T-helper 17 cell (primary cell): ENCODE results near the gene NLGN1. TPM values are rescaled to one million over a fixed set of nuclear protein-coding genes. Genes with fewer than 3 reads are reported as not detected.
"Not testable (repeated sequence)": the region's sequence is repeated elsewhere in the genome, so short reads cannot be mapped to it uniquely, and the experiment has no call there.

Source experiments
- ATAC-seq: fragments of 150-1000 bp; cut with Tn5 transposase; 2 replicates; pipeline ENCODE4 v1.10.0; 2021; ENCODE audit warnings: mild to moderate bottlenecking, moderate library complexity
- DNase-seq, 3 donors: peaks; one replicate each; pipeline versions ENCODE4 v3.0.0 to v3.0.0-alpha.2; 2020 to 2021
- H3K9me3 ChIP-seq: one replicate; pipeline ENCODE4 v1.7.0; 2013; ENCODE audit warnings: low read length, mild to moderate bottlenecking; ENCODE audit not compliant: control insufficient read depth, poor library complexity, severe bottlenecking
- H3K27ac Mint-ChIP-seq: one replicate; pipeline ENCODE4 v1.8.0; 2022; ENCODE audit warnings: mild to moderate bottlenecking, moderate library complexity, mixed read lengths
- H3K27me3 Mint-ChIP-seq: one replicate; pipeline ENCODE4 v1.8.0; 2022; ENCODE audit warnings: mixed read lengths
- H3K36me3 Mint-ChIP-seq: one replicate; pipeline ENCODE4 v1.8.0; 2022; ENCODE audit warnings: low read depth, mixed read lengths
- H3K4me1 Mint-ChIP-seq: one replicate; pipeline ENCODE4 v1.8.0; 2022; ENCODE audit warnings: mild to moderate bottlenecking, mixed read lengths
- H3K4me3 Mint-ChIP-seq: one replicate; pipeline ENCODE4 v1.8.0; 2022; ENCODE audit warnings: mild to moderate bottlenecking, moderate library complexity, mixed read lengths
- total RNA-seq, 4 donors: library from RNA in 2 of 4; stranded (reverse) in 2 of 4; gene quantifications; one replicate each; pipeline ENCODE4 v1.2.3 and lab custom pipeline; 2022 to 2026

Gene NLGN1
- total RNA-seq, 2 donors from 2014 or later, result not detected

DNA sequence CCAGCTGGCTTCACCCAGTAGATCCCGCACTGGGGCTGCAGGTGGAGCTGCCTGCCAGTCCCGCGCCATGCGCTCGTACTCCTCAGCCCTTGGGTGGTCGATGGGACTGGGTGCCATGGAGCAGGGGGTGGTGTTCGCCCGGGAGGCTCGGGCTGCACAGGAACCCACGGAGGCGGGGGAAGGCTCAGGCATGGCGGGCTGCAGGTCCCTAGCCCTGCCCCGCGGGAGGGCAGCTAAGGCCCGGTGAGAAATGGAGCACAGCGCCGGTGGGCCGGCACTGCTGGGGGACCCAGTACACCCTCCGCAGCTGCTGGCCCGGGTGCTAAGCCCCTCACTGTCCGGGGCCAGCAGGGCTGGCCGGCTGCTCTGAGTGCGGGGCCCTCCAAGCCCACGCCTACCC is 814.4 kb downstream of the NLGN1 start:
- H3K9me3 ChIP-seq, ATAC-seq, H3K4me3 Mint-ChIP-seq, H3K27ac Mint-ChIP-seq, H3K27me3 Mint-ChIP-seq, DNase-seq, H3K36me3 Mint-ChIP-seq, H3K4me1 Mint-ChIP-seq: not testable (repeated sequence)

DNA sequence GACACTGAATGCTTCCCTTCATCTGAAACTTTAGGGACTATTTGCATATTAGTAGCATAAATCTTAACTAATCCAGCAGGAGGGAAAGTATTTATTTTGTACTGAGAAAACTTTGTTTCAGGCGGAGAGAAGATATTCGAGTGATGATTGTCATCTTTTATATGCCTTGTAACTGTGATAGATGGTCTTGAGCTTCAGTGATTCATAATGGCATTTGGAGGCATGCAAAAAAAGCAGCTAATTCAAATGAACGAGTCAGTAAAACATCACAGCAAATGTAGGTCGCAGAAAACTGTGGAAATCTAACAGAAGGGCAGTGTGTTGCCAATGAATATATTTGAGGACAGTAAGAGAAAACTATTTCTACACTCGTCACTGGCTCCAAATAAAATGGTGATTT is 817.9 kb downstream of the NLGN1 start:
- no peaks in the 10 kb centered on the region for H3K27me3 Mint-ChIP-seq
- H3K4me1 Mint-ChIP-seq, result no peaks in the 10 kb centered on the region
- DNase-seq (no peak), ATAC-seq (no peak)
- no peaks in the 10 kb centered on the region for H3K9me3 ChIP-seq
- no peak overlapping the region for H3K4me3 Mint-ChIP-seq
- H3K27ac Mint-ChIP-seq, result no peak overlapping the region
- H3K36me3 Mint-ChIP-seq, result no peaks in the 10 kb centered on the region

DNA sequence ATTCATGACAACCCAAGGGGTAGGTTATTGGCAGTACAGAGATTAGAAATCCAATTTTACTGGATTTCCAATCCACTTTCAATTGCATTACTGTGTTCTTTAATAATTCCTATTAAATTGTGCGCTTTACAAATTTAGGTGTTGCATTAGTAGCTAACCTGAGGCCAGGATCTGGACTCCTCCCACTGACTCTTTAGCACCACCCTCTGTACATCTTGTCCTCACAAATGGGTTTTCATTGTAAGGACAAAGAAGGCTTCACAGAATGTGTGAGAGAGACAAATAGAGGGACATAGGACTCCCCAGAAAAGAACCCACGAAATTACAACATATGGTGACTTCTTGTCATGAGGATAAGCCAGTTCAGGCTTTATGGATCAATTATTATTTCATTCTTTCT is 818.5 kb downstream of the NLGN1 start:
- Mint-ChIP-seq H3K27ac (no peak overlapping the region), H3K4me1 (no peaks in the 10 kb centered on the region), H3K36me3 (no peaks in the 10 kb centered on the region), H3K27me3 (no peaks in the 10 kb centered on the region), H3K4me3 (no peak overlapping the region)
- H3K9me3 ChIP-seq, result no peaks in the 10 kb centered on the region
- DNase-seq (no peak), ATAC-seq (no peak)

DNA sequence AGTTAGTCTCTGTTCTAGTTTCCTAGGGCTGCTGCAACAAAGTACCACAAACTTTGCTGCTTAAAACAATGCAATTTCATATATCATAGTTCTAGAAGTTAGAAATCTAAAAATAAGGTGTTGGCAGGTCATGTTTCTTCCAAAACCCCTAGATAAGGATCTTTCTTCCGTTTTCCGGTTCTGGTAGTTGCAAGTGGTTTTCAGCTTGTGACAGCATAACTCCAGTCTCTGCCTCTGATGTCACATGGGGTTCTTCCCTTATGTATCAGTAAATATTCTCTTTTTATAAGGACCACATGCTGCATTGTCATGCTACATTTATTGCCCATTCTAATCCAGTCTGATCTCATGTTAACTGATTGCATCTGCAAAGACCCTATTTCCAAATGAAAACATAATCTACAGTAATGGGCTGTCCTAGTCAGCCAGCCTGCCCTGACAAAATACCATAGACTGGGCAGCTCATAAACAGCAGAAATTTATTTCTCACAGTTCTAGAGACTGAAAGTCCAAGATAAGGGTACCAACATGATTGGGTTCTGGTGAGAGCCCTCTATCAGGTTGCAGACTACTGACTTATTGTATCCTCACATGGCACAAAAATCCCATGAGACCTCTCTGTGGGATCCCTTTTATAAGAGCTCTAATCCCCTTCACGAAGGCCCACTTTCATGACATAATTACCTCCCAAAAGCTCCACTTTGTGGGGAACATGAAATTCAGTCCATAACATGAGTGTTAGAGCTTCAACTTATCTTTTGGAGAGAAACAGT is 819.6 kb downstream of the NLGN1 start:
- H3K36me3 Mint-ChIP-seq, result no peaks in the 10 kb centered on the region
- H3K4me1 Mint-ChIP-seq, result no peaks in the 10 kb centered on the region
- H3K27me3 Mint-ChIP-seq, result no peaks in the 10 kb centered on the region
- DNase-seq (no peak), ATAC-seq (no peak)
- no peak overlapping the region for H3K27ac Mint-ChIP-seq
- no peak overlapping the region for H3K4me3 Mint-ChIP-seq
- no peaks in the 10 kb centered on the region for H3K9me3 ChIP-seq

DNA sequence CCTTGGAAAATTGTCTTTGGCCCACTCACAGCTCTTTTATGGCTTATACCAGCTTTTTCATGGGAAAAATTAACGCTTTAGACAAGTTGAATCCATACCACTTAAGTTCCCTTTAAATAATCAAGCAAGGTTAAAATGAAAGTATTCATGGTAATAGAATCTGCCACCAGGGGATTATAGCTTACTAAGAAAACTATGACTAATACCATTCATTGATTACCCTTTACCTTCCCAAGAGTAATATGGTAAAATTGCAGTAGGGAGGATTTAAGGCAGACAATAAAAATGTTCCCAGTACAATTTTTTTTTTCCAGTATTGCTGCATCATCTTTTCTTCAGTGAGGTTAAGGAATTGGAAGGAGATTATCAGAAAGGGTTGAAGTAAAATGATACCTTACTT is 820.5 kb downstream of the NLGN1 start:
- H3K9me3 ChIP-seq, result no peaks in the 10 kb centered on the region

DNA sequence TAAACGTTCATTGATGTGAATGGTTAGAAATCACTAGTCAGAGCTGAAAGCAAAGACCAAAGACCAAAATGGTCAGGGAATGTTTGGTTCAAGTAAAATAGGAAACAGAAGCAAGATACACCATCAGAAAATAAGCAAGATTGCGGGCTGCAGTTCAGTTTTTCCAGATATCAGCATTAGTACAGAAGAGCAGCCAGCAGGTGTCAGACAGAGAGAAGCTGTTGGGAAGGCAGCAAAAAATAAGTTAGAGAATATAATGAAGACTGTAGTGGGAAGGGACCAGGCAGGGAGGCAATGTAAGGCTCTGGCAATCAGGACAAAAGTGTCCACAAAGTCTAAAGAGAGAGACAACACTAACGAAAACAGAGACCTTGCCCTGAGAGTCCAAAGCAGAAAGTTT is 822.2 kb downstream of the NLGN1 start:
- no peak overlapping the region for H3K27ac Mint-ChIP-seq
- no peak for DNase-seq
- H3K9me3 ChIP-seq, result no peaks in the 10 kb centered on the region
- H3K27me3 Mint-ChIP-seq, result no peaks in the 10 kb centered on the region
- no peaks in the 10 kb centered on the region for H3K36me3 Mint-ChIP-seq
- no peaks in the 10 kb centered on the region for H3K4me1 Mint-ChIP-seq
- H3K4me3 Mint-ChIP-seq, result no peak overlapping the region
- ATAC-seq, result no peak

More for the DNA sequence above, 820.5 kb downstream of the NLGN1 start:
- H3K4me3 Mint-ChIP-seq, result no peak overlapping the region
- no peaks in the 10 kb centered on the region for H3K4me1 Mint-ChIP-seq
- no peak for ATAC-seq
- H3K36me3 Mint-ChIP-seq, result no peaks in the 10 kb centered on the region
- H3K27ac Mint-ChIP-seq, result no peak overlapping the region
- no peak for DNase-seq
- no peaks in the 10 kb centered on the region for H3K27me3 Mint-ChIP-seq

DNA sequence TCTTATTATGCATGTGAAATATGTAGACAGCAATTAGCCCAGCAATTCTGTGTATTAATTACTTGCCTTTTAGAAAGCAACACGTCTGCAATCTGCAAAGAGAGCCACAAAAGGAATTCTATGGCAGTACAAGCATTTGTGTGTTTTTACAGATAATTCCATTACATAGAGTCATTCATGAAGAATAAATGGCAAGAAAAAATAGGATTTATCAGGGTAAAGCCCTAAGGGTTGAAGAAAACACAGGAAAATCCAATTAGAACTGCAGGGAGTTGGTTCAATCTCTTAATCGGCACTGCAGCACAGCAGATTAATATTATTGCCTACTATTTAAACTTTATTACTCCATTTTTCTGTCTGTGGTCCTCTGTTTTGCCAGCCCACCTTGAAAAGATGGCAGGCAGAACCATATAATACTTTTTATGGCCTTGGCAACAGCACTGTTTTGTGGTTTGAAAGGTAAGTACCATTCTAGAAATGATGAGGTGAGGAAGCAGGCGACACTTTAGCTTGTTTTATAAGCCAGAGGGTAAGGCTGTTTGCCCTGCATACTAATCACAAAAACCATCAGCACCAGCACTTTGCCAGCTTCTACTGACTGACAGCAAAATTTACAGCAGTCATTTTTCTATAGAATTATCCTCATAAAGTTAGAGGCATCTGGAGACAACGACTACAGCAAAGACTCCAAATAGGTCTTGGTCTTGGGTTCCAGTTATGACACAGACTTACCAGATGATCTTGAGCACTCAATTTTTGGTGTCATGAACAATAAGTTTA is 823.4 kb downstream of the NLGN1 start:
- Mint-ChIP-seq H3K36me3 (no peaks in the 10 kb centered on the region), H3K4me1 (no peaks in the 10 kb centered on the region), H3K27me3 (no peaks in the 10 kb centered on the region), H3K27ac (no peak overlapping the region), H3K4me3 (no peak overlapping the region)
- H3K9me3 ChIP-seq, result no peaks in the 10 kb centered on the region
- ATAC-seq (no peak), DNase-seq (no peak)

DNA sequence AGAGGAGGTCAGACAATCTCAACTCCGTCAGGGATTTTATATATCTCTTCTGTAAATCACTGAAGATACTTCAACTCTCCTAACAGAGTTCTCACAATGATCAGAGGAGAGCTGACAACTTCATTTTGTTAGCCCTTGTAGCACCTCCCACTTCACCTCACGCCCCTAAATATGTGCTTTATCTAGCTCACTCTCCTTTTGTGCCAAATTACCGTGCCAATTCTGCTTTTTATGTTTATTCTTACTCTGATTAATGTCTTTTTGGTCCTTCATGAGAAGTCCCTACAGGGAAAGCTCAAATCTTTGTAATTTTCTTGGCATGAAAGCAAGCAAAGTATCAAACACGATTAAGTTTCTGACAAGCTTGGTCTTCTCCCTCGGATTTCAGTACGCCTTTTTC is 825.5 kb downstream of the NLGN1 start:
- Mint-ChIP-seq H3K27ac (no peak overlapping the region), H3K36me3 (no peaks in the 10 kb centered on the region), H3K4me3 (no peak overlapping the region), H3K4me1 (no peaks in the 10 kb centered on the region), H3K27me3 (no peaks in the 10 kb centered on the region)
- DNase-seq (no peak), ATAC-seq (no peak)
- no peaks in the 10 kb centered on the region for H3K9me3 ChIP-seq

DNA sequence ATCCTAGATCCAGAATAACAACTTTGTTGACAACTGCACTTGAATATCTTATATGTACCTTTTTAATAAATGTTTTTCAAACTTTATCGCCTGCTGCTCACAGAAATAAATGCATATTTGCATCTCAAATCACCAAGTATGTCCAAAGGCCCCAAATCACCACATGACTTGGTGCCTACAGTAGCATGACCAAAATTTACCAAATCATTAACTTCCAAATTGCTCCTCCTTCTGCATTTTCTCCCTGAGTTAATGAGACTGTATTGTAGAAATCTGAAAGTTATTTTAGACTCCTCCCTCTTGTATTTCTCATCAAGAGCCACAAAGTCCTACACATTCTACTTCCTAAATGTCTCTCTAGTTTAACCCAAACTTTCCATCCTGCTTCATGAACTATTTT is 826.1 kb downstream of the NLGN1 start:
- H3K27ac Mint-ChIP-seq, result no peak overlapping the region
- no peaks in the 10 kb centered on the region for H3K4me1 Mint-ChIP-seq
- H3K4me3 Mint-ChIP-seq, result no peak overlapping the region
- no peaks in the 10 kb centered on the region for H3K27me3 Mint-ChIP-seq
- DNase-seq (no peak), ATAC-seq (no peak)
- H3K36me3 Mint-ChIP-seq, result no peaks in the 10 kb centered on the region
- H3K9me3 ChIP-seq, result no peaks in the 10 kb centered on the region

DNA sequence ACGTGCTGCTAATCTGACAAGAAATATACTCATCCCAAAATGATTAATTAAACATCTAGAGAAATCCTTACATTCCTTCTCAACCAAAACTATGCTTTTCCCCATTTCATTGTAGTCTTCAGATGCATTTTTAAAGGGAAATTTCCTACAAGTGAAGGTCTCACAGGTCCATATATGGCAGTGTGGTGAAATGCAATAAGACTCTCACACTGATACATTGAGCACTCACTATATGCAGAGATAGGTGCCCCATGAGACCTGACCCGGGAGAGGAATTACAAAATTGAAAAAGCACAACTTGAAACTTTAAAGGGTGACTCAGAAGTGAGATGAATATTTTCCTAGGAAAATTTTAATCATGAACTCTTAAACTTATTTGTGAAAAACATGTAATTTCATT is 832.4 kb downstream of the NLGN1 start:
- Mint-ChIP-seq H3K4me1 (no peaks in the 10 kb centered on the region), H3K36me3 (no peaks in the 10 kb centered on the region), H3K27ac (no peak overlapping the region), H3K4me3 (no peak overlapping the region), H3K27me3 (no peaks in the 10 kb centered on the region)
- DNase-seq, result no peak
- ATAC-seq, result no peak
- H3K9me3 ChIP-seq, result no peaks in the 10 kb centered on the region

DNA sequence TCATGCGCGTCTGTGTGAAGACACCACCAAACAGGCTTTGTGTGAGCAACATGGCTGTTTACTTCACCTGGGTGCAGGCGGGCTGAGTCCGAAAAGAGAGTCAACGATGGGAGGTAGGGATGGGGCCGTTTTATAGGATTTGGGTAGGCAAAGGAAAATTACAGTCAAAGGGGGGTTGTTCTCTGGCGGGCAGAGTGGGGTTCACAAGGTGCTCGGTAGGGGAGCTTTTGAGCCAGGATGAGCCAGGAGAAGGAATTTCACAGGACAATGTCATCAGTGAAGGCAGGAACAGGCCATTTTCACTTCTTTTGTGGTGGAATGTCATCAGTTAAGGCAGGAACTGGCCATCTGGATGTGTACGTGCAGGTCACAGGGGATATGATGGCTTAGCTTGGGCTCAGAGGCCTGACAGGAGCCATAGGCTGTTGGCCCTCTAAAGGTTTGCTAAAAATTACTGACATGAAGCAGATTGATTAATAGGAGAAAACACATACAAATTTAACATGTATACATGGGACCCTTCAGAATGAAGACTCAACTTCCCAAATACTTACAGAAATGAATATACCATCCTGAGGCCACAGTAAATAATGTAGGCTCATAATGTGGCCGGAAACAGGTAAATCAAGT is 834.6 kb downstream of the NLGN1 start:
- H3K27ac Mint-ChIP-seq, H3K36me3 Mint-ChIP-seq, H3K4me1 Mint-ChIP-seq, DNase-seq, H3K27me3 Mint-ChIP-seq, ATAC-seq, H3K4me3 Mint-ChIP-seq, H3K9me3 ChIP-seq: not testable (repeated sequence)

DNA sequence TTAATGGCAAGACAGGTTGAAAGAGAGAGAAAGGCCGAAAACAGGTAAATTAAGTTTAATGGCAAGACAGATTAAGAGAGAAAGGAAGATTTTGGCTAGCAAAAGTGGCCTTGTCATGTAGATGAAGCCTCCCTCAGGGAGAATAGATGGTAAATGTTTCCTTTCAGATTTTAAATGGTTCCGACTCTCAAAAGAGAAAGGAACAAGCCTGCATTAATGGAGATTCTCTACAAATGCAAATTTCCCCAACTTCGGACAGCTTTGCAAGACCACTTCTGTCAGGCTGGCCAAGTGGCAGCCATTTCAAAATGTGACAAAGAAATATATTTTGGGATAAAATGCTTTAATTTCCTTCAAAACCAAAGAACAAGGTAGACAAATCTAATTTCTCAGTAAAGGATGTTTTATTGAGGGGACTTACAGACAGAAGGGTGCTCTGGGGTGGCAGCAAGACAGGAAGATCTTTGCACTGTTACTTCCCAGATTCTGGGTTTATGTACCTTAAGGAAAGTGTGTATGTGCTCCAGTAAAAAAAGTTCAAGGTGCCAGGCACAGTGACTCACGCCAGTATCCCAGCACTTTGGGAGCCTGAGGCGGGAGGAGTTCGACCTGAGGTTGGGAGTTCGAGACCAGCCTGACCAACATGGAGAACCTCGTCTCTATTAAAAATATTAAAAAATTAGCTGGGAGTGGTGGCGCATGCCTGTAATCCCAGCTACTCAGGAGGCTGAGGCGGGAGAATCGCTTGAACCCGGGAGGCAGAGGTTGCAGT is 835.3 kb downstream of the NLGN1 start:
- Mint-ChIP-seq H3K4me3 (no peak overlapping the region), H3K27ac (no peak overlapping the region), H3K36me3 (no peaks in the 10 kb centered on the region), H3K27me3 (no peaks in the 10 kb centered on the region), H3K4me1 (no peaks in the 10 kb centered on the region)
- ATAC-seq (no peak), DNase-seq (no peak)
- no peaks in the 10 kb centered on the region for H3K9me3 ChIP-seq

DNA sequence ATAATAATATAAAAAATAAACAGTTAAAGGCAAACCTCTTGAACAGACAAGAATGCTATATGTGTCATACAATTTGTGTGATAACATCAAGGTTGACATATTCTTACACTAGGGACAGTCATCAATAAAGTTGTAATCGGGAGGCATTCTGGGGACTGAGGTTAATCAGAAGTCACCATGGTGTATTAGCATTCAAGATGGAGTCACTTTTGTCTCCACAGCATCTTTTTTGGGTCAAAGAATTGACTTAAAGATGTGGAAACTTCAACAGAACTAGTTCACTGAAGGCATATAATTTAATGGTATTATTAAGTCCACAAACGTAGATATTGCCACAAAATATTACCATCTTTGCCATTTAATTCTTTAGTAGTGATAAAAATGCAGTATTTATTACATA is 836.0 kb downstream of the NLGN1 start:
- no peaks in the 10 kb centered on the region for H3K36me3 Mint-ChIP-seq
- no peaks in the 10 kb centered on the region for H3K9me3 ChIP-seq
- H3K4me1 Mint-ChIP-seq, result no peaks in the 10 kb centered on the region
- ATAC-seq (no peak), DNase-seq (no peak)
- H3K27ac Mint-ChIP-seq, result no peak overlapping the region
- H3K27me3 Mint-ChIP-seq, result no peaks in the 10 kb centered on the region
- no peak overlapping the region for H3K4me3 Mint-ChIP-seq
